HG03521 (cell line): ENCODE measurements around the gene CCDC171.
"Not testable (repeated sequence)": the region's sequence is repeated elsewhere in the genome, so short reads cannot be mapped to it uniquely, and the experiment has no call there.

Experiments
- ATAC-seq: cut with Tn5 transposase; IDR thresholded peaks from one replicate; pipeline ENCODE4 v1.9.1; 2021; ENCODE audit warnings: mild to moderate bottlenecking, moderate library complexity; ENCODE audit not compliant: unreplicated experiment

CCDC171 gene

GRCh38 chr9:15549611-15550010, 3.2 kb upstream of the CCDC171 start:
- ATAC-seq: no peak

GRCh38 chr9:15553528-15553898, 670 bp downstream of the CCDC171 start:
- ATAC-seq: peak; percentile 6

DNA sequence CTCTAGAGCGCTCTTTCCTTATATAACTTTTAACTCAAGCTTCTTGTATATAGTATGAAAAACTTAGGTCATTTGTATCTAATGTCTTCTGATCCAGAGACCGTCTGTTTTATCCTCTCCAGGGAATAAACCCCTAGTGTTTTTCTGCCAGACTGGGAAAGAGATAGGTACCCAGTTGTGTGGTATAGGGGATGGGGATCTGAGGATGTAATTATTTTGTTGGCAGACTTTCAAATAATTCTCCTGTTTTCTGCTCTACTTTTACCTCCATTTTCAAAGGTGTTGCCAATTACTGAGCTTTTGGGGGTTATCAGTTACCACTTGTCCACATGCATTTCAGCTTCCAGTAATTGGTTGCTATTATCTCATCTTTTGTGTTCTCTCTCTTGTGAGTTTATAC, 17.9 kb downstream of the CCDC171 start:
- no peak for ATAC-seq

- no peak for ATAC-seq
Observed at GRCh38 chr9:15572200-15572770, 19.4 kb downstream of the CCDC171 start.

DNA sequence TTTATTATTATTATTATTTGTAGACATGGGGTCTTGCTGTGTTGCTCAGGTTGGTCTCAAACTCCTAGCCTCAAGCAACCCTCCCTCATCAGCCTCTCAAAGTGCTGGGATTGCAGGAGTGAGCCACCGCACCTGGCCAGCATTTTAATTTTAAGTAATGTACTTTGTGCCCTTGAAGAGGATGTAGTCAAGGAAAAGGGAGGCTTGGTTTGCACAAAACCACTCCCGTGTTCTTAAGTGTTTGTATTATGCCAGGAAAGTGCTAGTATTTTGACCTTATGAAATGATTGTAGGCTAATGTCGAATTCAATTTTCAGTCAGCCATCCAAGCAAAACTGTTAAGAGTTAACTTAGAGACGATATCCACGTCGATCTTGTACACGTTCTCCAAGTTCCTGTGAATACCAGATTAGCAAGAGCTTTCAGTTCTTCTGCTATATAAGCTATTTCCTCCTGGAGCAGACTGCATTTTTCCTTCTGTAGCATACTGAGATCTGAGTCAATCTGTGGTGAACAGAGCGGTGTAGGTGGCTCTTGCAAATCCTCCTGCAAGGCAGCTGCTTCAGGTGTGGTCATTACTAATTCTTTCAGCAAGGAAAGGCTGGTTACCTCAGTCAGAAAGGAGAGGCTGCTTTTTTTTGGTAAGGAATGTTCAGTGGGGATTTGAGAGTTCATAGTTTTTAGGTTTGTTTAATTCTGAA, 23.7 kb downstream of the CCDC171 start:
- ATAC-seq: no peak

DNA sequence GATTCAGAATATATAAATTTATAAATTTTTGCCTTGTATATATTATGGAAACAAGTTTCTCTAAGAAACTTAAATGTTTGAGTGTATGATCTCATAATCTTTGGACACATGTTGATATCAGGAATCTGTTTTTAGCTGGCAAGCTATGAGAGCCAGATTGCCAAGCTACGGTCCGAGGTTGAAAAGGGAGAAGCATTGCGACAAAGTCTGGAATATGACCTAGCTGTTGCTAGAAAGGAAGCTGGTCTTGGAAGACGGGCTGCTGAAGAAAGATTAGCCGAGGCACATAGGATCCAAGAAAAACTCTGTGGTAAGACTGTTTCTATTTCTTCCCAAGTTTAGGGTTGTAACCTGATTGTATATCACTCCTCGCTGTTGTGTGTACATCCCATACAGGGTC, 25.9 kb downstream of the CCDC171 start:
- ATAC-seq: no peak

- no peak for ATAC-seq
Observed at GRCh38 chr9:15584379-15584778, 31.5 kb downstream of the CCDC171 start.

DNA sequence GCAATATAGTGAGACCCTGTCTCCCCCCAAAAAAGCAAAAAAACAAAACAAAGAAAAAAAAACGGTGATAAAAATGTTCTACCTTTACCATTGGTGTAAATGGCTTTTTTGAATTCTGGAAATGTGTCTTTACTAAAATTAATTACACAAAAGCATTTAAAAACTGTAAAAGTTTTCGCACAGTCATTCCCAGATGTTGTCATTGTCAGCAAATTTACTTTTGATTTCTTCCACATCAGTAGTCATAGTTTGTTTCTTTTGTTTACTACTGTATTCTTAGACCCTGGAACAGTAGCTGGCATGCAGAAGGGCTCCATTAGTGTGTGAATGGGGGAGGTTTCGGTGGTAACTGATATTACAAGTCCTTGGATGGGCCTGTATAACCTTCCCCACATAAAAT, 39.5 kb downstream of the CCDC171 start:
- ATAC-seq: no peak

- not testable (repeated sequence) for ATAC-seq
Observed at GRCh38 chr9:15592940-15593339, 40.1 kb downstream of the CCDC171 start.

- ATAC-seq: not testable (repeated sequence)
Observed at GRCh38 chr9:15600666-15601330, 48.0 kb downstream of the CCDC171 start.

DNA sequence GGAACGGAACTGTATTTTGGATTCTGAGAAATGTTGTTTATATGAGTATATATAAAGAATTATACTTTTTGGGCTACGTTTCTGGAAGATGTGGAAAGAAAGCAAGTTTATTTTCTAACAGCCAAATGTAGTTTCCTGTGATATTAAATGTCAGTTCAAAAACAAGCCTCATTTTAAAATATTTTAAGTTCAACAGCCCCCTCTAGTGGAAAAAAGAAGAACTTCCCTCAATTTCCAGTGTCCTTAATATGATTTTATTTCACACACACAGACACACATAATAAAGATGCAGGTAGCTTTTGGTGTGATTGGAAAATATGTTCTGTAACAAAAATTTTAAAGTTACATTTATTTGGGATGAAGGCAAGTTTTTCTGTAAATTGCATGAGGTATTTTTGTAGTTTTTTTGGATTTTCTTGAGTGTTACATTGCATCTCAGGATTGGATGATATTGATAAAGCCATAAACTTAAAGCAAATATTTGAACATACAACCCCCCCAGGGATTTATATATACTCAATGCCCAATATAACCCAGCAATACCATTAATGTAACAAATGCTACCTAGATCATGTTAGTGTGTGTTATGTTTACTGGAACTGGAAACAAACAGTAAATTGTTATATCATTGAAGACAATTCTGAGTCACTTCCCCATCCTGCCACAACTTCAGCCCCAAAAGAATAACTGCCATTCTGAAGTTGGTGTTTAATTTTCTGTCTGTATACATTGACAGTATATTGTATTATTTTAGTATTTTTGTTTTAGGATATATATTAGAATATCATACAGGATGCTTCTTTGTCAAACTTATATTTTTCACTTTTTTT, 54.0 kb downstream of the CCDC171 start:
- ATAC-seq: no peak

DNA sequence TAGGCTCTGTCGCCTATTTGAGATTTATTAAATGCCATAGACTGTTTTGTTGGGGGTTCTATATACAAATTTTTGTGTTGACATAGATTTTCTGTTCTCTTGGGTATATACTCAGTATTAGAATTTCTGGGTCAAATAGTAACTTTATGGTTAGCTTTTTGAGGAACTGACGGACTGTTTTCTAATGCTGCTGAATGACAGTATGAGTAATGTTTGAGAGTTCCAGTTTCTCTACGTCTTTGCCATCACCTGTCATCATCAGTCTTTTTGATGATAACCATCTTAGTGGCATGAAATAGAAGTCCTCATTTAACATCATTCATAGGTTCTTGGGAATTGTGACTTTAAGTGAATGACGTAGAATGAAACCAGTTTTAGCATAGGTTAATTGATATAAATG, 60.1 kb downstream of the CCDC171 start:
- peak; percentile 67 for ATAC-seq

DNA sequence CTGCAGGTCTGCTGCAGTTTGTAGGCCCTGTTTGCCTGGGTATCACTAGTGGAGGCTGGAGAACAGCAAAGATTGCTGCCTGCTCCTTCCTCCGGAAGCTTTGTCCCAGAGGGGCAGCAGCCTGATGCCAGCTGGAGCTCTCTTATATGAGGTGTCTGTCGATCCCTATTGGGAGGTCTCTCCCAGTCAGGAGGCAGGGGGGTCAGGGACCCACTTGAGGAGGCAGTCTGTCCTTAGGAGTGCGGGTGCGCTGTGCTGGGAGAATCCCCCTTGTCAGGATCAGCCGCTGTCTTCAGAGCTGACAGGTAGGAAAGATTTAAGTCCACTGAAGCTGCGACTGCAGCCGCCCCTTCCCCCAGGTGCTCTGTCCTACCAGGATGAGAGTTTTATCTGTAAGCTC, 64.9 kb downstream of the CCDC171 start:
- no peak for ATAC-seq

GRCh38 chr9:15618540-15619331, 65.9 kb downstream of the CCDC171 start:
- ATAC-seq: no peak

- no peak for ATAC-seq
Observed at GRCh38 chr9:15622318-15622971, 69.6 kb downstream of the CCDC171 start.

DNA sequence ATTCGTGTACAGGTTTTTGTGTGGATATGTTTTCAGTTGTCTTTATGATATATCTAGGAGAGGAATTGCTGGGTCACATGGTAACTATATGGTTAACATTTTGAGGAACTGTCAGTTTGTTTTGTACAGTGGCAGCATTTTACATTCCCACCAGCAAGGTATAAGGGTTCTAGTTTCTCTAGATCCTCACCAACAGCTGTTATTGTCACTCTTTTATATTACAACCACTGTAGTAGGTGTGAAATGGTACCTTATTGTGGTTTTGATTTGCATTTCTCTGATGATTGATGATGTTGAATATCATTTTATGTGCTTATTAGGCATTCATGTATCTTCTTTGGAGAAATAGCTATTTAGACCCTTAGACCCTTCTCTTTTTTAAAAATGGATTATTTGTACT, 82.9 kb downstream of the CCDC171 start:
- ATAC-seq: no peak

DNA sequence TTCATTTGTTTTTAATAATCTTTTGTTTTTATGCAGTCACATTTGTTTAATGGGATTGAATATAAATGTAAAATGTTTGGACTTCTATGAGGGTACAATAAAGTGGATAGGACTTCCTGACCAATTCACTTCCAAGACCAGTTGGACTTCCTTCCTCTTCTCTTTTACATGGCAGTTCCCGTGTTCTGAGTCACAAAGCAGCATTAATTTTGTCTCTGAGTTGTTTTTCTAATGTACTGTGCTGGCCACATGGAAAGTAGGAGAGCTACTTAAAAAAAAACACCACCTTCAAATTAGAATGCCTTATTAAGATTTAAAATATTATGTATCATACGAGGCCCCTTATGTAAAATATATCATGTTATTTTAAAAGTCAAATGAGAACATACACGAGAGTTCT, 87.3 kb downstream of the CCDC171 start:
- ATAC-seq: no peak

GRCh38 chr9:15641291-15641690, 88.4 kb downstream of the CCDC171 start:
- ATAC-seq: no peak

GRCh38 chr9:15642369-15642962, 89.6 kb downstream of the CCDC171 start:
- ATAC-seq: no peak

DNA sequence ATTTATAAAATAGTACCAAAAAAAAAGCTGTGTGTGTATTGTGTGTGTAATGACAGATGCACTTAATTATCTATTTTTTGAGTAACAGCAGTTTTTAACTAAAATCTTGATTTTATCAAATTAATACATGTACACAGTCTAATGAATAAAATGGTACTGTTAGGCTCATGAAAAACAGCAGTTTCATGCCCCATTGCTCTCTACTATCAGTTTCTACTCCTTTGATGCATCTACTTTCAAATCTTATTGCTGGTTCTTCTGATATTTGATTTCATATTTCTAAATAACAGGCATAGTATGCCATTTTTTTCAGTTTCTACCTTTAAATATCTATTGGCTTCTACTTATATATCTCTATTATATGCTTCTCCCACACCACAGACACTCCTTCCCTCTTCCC, 117.4 kb downstream of the CCDC171 start:
- ATAC-seq: peak; percentile 60
